Measurements from ENCODE around the gene MBD5.

MBD5 gene

DNA sequence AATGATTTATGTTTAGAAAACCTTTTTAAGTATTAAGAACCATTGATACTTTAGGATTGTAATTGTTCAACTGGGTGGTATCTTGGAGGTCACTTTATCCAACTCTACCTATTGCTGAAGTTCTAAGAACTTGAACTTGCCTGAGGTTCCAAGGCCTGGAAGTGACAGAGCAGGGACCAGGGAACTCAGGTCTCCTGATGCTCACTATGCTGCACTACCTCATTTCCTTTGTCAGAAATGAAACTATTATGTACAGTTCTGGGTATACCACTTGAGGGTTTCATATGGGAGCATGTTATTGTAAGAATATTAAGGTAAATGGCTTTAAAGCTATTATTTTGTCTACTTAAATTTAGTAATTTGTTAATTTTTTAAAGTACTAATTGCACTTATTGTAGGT lies 3.0 kb downstream of the MBD5 start:
- DNase-seq (ENCODE audit: low read depth), result no peak

DNA sequence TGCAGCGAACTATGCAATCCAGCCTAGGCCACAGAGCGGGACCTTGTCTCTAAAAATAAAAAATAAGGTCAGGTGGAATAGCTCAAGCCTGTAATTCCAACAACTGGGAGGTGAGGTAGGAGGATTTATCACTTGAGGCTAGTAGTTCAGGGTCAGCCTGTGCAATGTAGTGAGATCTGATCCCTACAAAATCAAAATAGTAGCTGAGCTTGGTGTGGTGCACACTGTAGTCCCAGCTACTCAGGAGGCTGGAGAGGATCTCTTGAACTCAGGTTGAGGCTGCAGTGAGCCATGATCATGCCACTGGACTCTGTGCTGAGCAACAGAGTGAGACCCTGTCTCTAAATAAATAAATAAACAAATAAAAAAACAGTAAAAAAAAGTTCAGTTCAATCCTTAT lies 5.7 kb downstream of the MBD5 start:
- no peak for DNase-seq (ENCODE audit: low read depth)

DNA sequence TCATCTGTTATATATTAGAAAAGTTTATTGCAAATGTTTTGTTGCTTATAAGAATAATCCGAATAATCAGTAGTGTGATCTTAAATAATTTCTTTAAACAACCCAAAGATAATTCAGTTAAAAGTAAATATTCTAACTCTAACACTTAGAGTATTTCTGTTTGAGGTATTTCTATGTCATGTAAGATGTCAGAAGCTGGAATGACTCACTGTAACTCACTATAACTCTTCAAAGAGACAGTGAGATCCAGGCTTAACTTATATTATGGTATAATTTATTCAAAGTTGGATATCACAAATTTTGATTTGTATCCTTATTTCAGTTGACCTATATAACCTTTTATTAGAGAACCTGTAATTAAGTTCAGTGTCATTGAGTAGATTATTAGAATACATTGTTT lies 6.9 kb downstream of the MBD5 start:
- no peak for DNase-seq (ENCODE audit: low read depth)

DNA sequence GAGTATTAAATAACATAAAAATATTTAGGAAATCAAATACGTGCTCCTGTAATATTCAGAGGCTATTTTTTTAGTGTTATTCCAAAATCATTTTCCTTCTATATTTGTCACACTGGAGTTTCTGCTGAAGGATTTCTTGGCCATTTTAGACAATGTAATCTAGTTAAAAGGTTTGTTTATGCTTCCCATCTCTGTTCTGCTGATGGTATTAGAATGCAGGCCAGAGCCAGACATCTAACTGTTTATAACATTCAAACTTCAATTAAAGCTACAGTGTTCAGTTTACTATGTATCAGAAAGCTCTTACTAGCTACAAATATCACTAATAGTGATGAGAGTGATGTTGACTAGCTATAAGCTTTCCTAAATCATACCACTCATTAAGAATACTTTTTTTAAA lies 7.9 kb downstream of the MBD5 start:
- no peak for DNase-seq (ENCODE audit: low read depth)

DNA sequence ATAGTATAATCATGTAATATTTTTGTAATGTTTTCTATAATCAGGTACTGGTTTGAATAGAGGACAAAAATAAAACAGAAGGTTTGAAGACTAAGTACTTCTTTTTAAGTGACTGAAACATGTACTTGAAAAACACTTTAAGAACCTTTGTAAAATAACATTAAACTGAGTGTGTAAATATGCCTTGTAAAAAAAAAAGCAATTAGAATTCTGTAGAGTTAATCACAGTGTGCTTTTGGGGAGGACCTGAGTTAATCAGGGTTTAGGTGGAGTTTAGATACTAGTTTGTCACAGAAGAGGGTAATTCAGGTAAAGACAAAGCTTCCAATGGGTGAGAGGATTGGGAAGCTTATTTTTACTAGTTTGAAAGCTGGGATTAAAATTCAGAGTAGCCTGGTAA lies 10.3 kb downstream of the MBD5 start:
- no peak for DNase-seq (ENCODE audit: low read depth)

DNA sequence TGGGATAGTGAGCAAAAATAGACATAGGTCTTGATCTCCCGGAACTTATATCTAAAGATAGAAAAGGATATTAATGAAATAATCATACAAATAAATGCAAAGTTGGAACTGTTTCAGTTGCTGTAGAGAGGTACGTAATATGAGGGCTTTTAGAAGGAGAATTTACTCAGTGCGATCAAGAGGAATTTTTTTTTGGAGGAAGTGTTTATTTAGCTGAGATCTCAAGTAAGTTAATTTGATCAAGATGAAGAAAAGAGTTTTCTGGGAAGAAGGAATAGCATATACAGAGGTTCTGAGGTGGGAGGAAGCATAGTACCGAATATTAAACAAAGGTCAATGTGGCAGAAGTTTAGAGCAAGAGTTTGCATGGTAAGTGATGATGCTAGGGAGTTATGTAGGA lies 11.3 kb downstream of the MBD5 start:
- no peak for DNase-seq (ENCODE audit: low read depth)

DNA sequence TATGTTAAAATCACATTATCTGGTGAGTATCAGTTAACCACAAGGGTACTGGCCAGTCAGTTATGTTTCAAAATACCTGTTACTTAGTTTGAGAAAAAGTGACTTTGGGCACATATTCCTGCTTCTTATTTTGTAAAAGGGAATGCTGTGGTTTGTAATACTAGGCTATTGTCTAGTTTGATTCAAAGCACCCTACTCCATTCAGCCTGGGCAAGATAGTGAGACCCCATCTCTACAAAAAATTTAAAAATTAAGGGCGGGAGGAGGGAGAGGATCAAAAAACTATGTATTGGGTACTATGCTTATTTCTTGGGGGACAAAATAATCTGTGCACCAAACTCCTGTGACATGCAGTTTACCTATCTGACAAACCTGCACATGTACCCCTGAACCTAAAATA lies 18.9 kb downstream of the MBD5 start:
- no peak for DNase-seq (ENCODE audit: low read depth)

DNA sequence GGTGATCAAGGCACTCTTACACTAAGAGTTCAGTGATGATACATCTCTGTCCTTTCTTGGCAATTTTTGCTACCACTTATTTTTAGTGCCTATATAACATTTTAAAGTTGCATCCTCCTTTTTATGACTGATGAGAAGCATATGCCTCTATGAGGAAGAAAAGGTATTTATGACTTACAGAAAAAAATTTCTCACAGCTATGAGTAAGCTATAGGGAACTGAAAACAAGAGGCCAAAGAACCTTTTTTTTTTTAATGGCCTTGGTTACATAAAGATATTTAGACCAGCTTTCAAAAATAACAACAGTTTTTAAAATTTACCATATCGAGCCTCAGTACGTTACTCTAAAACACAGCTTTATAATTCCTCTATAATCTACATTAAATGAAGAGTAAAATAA lies 21.3 kb downstream of the MBD5 start:
- DNase-seq (ENCODE audit: low read depth), result no peak

DNA sequence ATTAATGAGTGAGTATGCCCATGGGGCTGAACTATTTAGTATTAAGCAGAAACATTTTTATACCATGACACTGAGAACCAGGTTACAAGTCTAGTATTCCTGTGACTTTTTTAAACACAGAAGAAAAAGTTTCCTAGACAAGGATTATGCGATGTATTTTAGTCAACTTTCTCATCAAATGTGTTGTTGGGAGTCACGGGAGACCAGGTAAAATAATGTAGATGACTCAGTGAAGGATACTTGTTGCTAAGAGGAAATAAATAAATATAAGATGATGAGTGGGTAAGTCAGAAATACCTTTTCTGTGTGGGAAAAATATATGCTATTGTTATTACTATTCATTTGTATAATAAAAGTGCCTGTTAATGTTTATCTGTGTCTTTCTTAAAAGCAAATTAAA lies 23.4 kb downstream of the MBD5 start:
- no peak for DNase-seq (ENCODE audit: low read depth)

DNA sequence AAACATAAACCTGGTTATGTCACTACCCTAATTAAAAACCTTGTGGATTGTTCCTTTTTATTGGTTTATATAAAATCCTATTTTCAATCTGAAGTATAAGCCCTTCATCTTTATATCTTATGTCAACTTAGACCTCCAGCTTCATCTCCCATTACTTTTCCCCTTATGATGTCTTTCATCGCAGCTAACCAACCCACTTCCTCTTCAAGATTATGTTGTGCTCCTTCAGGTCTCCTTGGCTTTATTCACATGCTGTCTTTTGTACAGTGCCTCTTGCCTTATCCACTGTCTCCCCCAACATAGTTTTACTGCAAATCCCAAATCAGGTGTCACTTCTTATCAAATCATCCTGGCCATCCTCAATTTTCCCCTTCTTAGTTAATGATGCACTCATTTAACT lies 25.9 kb downstream of the MBD5 start:
- DNase-seq (ENCODE audit: low read depth), result no peak

DNA sequence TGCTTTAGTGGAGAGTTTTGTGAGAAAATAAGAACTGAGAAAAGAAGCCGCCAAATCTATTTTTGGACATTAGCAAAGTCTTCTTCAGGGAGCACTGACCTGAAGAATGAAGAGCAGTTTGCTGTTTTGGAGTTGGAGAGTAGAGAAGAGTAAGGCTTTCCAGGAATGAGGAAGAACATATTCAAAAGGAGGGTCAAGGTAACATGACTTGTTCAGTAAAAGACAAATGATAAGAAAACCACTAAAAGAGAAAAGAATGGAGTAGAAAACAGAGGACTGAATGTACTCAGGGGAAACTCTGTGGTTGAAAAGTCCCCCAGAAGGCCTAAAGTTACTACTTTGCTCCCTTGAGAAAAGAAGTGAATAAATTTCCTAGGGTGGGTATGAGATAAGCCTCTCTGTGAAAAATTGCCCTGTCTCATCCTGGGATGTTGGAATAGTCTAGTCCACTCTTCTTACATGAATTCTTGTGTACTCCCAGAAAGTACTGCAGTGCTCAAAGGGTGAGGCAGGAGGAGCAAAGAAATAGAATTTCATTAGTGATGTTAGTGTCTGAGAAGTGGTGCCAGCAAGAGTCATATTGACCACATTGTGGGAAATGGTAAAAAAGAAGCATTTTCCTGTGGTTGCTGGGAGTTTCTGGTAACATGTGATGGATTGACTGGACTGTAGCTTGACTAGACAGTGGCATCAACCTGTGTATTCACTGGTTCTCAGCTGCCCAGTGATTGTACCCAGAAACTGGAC lies 27.8 kb downstream of the MBD5 start:
- no peak for DNase-seq (ENCODE audit: low read depth)

DNA sequence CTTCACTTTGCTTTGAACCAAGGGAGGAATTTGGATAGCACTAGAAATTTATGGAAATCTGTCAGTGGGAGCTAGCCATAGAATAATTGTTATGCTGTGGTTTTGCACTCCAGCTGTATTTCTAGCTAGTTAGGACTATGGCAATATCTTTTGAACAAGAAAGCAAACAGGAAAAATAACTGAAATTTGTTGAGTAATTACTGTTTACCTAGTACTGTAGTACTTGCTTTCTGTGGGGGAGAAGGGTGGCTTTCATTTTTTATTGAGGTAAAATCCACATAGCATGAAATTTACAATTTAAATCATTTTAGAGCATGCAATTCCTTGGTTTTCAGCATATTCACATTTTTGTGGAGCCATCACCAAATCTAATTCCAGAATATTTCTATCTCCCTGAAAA lies 28.4 kb downstream of the MBD5 start:
- no peak for DNase-seq (ENCODE audit: low read depth)

DNA sequence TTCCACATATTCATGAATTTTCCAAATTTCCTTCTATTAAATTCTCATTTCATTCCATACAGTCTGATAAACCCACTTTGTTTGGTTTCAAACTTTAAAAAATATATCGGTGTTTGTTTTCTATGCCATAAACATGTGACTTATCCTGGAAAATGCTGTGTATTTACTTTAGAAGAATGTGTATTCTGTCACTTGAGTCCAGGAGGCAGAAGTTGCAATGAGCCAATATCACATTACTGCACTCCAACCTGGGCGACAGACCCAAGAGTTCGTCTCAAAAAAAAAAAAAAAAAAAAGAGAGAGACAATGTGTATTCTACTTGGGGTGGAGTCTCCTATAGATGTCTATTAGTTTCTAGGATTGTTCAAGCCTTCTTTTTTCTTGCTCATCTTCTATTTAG lies 31.8 kb downstream of the MBD5 start:
- DNase-seq (ENCODE audit: low read depth), result no peak

DNA sequence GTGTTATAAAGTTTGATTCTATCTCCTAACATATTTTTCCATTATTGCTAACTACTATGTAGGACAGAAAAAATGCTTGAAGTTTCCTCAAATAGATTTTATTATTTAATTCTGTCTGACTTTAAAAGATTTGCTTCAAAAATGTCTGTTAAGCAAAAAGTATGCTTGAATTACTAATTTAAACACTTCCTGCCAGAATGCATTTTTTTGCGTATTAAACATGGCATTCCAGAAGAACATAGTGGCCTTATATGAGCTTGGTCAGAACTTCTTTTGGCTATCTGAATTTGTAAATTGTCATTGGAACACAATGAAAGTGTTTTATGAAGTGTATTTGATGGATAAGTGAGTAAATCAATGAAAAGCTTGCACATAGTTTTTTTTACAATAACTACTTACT lies 37.8 kb downstream of the MBD5 start:
- no peak for DNase-seq (ENCODE audit: low read depth)

DNA sequence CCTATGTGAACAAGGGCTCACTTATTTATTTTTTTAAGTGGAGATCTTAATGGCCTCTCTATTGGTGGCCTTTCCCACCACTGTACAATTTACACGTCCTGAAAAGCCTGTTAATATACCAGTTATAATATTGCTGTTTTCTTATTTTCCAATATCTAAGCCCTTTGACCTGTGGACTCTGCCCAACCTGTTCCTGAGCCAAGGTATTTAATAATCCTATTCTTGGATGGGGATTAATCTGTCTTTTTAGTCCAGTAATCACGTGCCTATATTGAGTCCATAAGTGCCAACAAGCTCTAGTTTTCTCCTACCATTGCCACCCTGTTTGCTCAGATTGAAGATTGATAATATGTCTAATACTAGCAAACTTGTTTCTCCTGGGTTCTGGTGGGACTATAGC lies 42.7 kb downstream of the MBD5 start:
- no peak for DNase-seq (ENCODE audit: low read depth)

DNA sequence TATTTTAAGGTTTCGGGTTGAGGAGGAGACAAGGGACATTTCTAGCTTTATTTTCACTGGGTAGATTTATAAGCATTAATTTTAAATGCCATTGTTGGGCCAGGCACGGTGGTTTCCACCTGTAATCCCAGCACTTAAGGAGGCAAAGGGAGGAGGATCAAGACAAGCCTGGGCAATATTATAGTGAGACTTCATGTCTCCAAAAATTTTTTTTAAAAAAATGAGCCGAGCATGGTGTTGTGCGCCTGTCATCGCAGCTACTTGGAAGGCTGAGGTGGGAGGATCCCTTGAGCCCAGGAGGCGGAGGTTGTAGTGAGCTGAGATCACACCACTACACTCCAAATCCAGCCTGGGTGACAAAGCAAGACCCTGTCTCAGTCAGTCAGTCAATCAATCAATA lies 45.0 kb downstream of the MBD5 start:
- DNase-seq (ENCODE audit: low read depth), result no peak

DNA sequence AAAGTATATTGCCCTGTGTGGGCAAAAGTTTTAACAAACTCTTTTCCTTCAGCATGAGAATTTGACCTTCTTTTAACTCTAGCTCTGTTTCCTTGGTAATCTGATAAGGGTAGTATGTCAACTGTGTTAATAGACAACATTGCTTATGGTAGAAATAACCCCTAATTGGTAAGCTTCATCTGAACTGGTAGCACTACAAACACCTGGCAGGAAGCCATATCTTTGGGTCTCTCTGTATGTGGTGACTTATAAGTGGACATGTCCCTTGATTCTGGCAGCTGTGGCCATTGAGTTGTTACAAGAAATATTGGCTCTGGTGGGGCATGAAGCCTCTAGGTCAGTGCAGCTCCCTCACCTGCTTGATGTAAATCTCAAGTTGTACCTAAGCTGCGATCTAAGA lies 46.9 kb downstream of the MBD5 start:
- DNase-seq (ENCODE audit: low read depth), result no peak

DNA sequence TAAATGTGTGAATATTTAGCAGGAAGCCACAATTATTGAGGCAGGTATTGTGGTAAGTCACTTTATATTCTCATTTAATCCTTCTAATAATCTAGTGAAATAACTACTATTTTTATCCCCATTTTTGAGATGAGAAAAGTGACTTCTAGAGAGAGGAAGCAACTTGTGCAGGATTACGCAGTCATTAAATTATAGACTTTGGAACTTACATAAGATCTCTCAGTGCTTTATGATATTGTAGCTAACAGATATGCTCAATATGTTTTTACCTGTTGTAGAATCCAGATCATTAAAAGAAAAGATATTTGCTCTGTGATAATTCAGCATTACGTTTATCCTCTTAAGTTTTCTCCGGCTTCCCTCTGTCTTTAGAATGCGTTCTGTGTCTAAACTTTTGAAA lies 50.5 kb downstream of the MBD5 start:
- DNase-seq (ENCODE audit: low read depth), result no peak

DNA sequence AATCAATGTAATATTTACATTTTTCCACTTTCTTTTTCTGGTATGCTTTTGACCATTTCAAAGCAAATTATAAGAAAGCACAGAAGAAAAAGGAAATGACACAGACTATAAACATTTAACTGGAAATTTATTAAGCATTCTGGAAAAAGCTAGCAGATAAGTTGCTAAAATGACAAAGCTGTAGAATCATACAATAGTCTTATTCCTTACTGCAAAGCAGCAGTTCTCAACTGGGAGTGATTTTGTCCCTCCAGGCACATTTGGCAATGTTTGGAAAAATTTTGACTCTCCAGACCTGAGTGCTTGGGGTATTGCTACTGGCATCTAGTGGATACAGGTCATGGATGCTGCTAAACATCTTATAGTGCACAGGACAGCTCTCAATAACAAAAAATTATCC lies 75.1 kb downstream of the MBD5 start:
- no peak for DNase-seq (ENCODE audit: low read depth)

DNA sequence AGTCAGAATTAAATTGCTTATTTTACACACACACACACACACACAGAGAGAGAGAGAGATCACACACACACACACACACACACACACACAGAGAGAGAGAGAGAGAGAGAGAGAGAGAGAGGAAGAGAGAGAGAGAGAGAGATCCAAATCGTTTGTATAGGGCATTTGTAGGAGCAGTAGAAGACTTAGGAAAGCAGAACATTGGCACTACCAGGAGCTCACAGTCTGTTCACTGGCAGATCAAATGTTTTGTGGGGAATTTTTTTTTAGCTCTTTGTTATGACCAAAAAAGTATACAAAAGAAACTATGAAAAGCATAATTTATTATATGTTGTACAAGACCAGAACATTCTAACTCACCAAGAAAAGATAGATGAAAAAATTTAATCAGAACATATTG lies 81.8 kb downstream of the MBD5 start:
- DNase-seq (ENCODE audit: low read depth), result no peak

DNA sequence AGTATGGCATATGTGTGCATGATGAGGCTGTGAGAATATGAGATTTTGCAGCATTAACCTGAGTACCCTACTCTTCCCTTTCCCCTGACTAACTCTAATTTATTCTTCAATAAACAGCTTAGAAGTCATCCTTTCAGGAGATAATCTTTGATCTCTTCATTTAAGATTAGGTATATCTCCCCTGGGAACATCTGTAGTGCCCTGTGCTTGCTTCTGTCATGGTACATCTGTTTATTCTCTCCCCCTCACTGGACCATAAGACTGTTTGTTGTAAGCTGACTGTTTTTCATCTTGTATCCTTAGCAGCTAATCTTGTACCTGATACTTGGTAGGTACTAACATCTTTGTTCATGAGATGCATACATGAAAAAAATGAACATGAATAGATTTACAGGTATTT lies 83.1 kb downstream of the MBD5 start:
- DNase-seq (ENCODE audit: low read depth), result no peak

DNA sequence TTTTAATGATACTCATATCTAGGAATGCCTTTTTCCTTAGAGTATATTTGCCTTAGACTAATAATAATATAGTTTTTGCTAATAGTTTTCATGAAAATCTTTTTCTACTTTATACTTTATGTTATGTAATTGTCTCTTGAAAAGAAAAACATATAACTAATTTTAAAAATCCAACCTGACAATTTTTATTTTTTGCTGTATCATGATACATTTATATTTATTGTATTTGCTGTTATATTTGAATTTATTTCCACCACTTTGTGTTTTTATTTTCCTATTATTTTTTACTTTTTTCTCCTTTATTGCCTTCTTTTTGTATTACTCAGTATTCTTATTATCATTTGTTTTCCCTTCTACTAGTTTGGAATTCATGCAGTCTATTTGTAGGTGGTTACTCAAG lies 85.4 kb downstream of the MBD5 start:
- no peak for DNase-seq (ENCODE audit: low read depth)

DNA sequence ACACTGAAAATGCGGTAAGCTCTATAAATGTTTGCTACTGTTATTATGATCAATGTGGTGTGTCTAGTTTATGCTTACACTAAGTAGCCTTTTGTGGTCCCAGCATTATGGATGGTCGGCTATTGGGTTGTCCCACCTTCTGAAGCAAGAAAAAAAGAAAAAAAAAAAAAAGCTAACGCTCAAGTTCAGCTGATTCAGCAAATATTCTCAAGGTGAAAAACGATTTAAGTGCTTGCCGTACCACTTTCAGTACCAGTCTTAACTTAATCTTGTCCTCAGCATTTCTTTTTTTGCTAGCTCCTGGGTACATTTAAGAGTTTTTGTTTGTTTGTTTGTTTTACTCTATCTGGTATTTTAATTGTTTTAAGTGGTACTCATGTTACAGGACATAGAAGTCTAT lies 87.5 kb downstream of the MBD5 start:
- no peak for DNase-seq (ENCODE audit: low read depth)

DNA sequence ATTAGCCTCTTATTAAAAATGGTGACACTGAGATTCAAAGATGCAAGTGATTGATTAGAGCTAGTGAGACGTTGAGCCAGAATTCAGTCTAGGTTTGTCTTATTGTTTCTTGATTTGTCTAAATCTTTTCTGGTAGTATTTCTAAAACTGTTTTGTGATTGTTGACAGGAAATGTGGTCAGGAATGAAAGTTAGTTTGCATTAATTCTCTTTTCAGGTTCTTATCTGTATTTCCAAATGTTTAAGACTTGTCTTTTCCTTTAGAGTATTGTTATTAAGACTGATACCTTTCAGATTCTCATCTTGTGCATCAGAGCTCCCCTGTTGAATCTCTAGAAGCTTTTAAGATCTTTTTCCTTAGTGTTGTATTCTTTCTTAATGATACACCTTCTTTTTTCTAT lies 89.3 kb downstream of the MBD5 start:
- DNase-seq (ENCODE audit: low read depth), result no peak

DNA sequence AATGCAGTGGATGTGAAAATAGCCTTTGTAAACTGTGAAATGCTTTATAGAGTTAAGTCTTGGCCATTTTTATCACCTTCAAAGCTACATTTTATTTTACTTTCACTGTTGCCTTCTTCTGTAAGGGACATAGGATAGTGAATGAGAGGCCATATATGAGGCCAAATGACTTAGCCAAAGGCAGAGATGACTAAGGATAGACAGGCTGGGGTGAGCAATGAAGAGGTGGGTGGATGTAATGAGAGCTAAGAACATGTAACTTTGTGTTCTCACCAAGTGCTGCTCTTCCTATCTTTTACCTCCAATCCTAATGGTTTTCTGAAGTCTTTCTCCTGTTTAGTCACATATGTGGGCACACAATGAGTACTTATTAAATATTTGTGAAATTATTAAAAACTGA lies 101.9 kb downstream of the MBD5 start:
- DNase-seq (ENCODE audit: low read depth), result no peak

All from activated T-helper 9 cell treated with anti-CD3 and anti-CD28 coated beads, Interleukin-2, amount 50 U/mL, for 16 hours (primary cell).